Sigmoid colon (tissue), 7 donors: Measurements from ENCODE around the gene MMP25. TPM values are rescaled to one million over a fixed set of nuclear protein-coding genes. Genes with fewer than 3 reads are reported as not detected.

Experiments
- DNase-seq: peaks from one replicate; pipeline ENCODE4 v3.0.0-alpha.2; 2019
- H3K27ac ChIP-seq, 4 donors: fragments of 200-600 bp; sonication (generic); one replicate each; pipeline ENCODE4 v1.5.1; 2016 to 2019; ENCODE audit warnings: mild to moderate bottlenecking in 1 of 4
- H3K27me3 ChIP-seq, 3 donors: fragments of 200-600 bp; sonication (generic); one replicate each; pipeline ENCODE4 v1.5.1; 2019; ENCODE audit warnings: mild to moderate bottlenecking in 1 of 3
- H3K36me3 ChIP-seq, 4 donors: fragments of 200-600 bp; sonication (generic); one replicate each; pipeline ENCODE4 v1.5.1; 2016 to 2019
- H3K4me1 ChIP-seq, 4 donors: fragments of 200-600 bp; sonication (generic); one replicate each; pipeline ENCODE4 v1.5.1; 2017 to 2019
- H3K4me3 ChIP-seq, 4 donors: fragments of 200-600 bp; sonication (generic); one replicate each; pipeline ENCODE4 v1.5.1; 2017 to 2019; ENCODE audit warnings: mild to moderate bottlenecking in 2 of 4, moderate library complexity in 1 of 4
- H3K9me3 ChIP-seq, 4 donors: fragments of 200-600 bp in 3 of 4; sonication (generic) in 3 of 4; one replicate each; pipeline versions ENCODE4 v1.5.1 to v1.6.1; 2013 to 2019
- EP300 ChIP-seq, 4 donors: sonication (generic); formaldehyde crosslinking; IDR thresholded peaks; one replicate each; pipeline ENCODE4 v1.6.1; 2017; ENCODE audit warnings: antibody characterized with exemption in 4 of 4
- POLR2A ChIP-seq, 2 donors: fragments of 450-650 bp; IDR thresholded peaks; one replicate each; pipeline ENCODE4 v1.6.1; 2016; ENCODE audit warnings: antibody characterized with exemption in 2 of 2, mild to moderate bottlenecking in 2 of 2, moderate library complexity in 2 of 2
- POLR2AphosphoS5 ChIP-seq, 4 donors: sonication (generic); formaldehyde crosslinking; IDR thresholded peaks; one replicate each; pipeline ENCODE4 v1.6.1; 2017; ENCODE audit warnings: antibody characterized with exemption in 4 of 4
- WGBS, 2 donors: extraction: QIAGEN DNeasy Blood & Tissue Kit; methylation state at CpG; one replicate each; pipeline ENCODE4 v1.1.7; 2013; 5-methylcytosine and 5-hydroxymethylcytosine counted together
- intact Hi-C: fragments of 100-400 bp; cut with DNase I; formaldehyde crosslinking; loops from one replicate; pipeline ENCODE4 v1.15.1; 2023
- polyA plus RNA-seq, 3 donors: library from polyadenylated mRNA; stranded (reverse); fragments of 200-250 nt; gene quantifications; one replicate each; pipeline ENCODE4 v1.2.3, GENCODE V29; 2013
- total RNA-seq, 4 donors: library from RNA; depleted of rRNA; stranded (reverse); fragments of >200 nt; gene quantifications; one replicate each; pipeline ENCODE4 v1.1.0, GENCODE V29; 2016
- TF ChIP-seq, protein P1 (sequence below), 4 experiments: fragments of 450-650 bp in 3 of 4; fragments of 200-600 bp in 1 of 4; IDR thresholded peaks; one replicate each; pipeline ENCODE4 v1.5.1; 2016 to 2019; ENCODE audit warnings: antibody characterized with exemption in 4 of 4, mild to moderate bottlenecking in 3 of 4, moderate library complexity in 2 of 4
- donor health status: healthy with polysubstance abuse.
- donor health status: Bipolar disorder and iron deficiency.
- donor health status: healthy.

Gene MMP25
- total and polyA plus RNA-seq, 7 donors: under 0.01 to 3.7 (median 1.1) TPM; not detected in 1

DNA sequence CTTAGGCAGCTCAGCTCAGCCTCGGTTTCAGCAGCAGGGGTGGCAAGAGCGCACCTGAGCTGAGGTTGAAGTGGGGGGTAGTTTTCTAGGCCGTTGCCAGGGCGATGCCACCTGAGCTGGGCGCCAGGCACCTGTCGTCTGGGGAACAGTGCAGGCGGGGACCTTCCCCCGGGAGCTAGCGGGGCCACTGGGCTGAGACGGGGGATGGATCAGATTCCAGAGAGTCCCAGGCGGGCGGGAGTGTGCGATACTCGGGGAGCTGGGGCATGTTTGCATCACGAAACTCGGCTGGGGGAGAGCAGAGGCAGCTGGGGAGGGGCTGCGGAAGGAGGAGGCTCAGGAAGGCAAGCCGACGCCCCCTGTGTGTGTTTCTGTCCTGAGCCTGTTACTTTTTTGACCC, 34.1 kb upstream of the MMP25 start:
- TF ChIP-seq, protein P1, sequence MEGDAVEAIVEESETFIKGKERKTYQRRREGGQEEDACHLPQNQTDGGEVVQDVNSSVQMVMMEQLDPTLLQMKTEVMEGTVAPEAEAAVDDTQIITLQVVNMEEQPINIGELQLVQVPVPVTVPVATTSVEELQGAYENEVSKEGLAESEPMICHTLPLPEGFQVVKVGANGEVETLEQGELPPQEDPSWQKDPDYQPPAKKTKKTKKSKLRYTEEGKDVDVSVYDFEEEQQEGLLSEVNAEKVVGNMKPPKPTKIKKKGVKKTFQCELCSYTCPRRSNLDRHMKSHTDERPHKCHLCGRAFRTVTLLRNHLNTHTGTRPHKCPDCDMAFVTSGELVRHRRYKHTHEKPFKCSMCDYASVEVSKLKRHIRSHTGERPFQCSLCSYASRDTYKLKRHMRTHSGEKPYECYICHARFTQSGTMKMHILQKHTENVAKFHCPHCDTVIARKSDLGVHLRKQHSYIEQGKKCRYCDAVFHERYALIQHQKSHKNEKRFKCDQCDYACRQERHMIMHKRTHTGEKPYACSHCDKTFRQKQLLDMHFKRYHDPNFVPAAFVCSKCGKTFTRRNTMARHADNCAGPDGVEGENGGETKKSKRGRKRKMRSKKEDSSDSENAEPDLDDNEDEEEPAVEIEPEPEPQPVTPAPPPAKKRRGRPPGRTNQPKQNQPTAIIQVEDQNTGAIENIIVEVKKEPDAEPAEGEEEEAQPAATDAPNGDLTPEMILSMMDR (IDR thresholded peaks at IDR 0.05): no peak
- no peak for TF ChIP-seq POLR2AphosphoS5 (IDR thresholded peaks at IDR 0.05)
- TF ChIP-seq EP300 (IDR thresholded peaks at IDR 0.05): no peak
- TF ChIP-seq POLR2A (IDR thresholded peaks at IDR 0.05): no peak
- no peak overlapping the region for H3K4me3 ChIP-seq
- H3K9me3 ChIP-seq: no peaks in the 10 kb centered on the region
- H3K4me1 ChIP-seq: no peaks in the 10 kb centered on the region
- H3K36me3 ChIP-seq: no peaks in the 10 kb centered on the region
- peaks cover 23 to 76% (median 67%) of the 10 kb centered on the region in 3 donors for H3K27me3 ChIP-seq
- no peak overlapping the region for H3K27ac ChIP-seq
- intact Hi-C loops: no loop called here
- WGBS, 2 donors: 13 to 34% methylated on average over 19 of the region's 19 CpGs
- no peak for DNase-seq

DNA sequence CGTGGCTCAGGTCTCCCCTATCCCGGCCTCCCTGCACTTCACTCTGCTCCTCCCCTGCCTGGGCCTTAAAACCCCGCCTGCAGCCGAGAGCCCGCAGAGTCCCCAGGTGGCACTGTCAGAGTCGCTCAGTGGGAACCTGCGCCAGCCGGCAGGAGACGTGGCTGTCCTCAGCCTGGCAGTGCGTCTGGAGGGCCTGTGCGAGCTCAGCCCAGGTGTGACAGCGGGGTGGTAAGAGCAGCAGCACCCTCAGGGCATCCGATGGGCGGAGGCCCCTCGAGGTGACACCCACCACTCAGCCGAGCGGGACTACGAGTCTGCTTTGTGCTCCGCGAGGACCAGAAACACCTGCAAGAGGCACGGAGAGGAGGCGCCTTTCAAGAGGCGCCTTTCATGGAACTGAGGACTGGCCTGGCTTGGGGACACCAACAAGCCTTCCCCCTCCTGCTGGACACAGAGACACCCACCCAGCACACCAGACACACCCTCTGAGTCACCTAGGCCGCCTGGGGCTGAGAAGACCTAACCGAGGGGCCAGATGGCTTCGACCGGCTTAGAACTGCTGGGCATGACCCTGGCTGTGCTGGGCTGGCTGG, 33.4 kb upstream of the MMP25 start, which contains the start of gene CLDN9:
CLDN9 (plus strand) TSS at position 96 of the 593 bp plus-strand sequence; CDS start at position 536, 440 bp downstream.
- no peak within 1 kb of the TSS for H3K27ac ChIP-seq
- no peaks in the 10 kb centered on the region for H3K9me3 ChIP-seq
- peaks cover 0 to 7% (median 4%) of the 10 kb centered on the region in 4 donors for H3K4me1 ChIP-seq
- H3K27me3 ChIP-seq: peaks cover 30 to 76% (median 67%) of the 10 kb centered on the region in 3 donors
- H3K4me3 ChIP-seq: no peak within 1 kb of the TSS
- DNase-seq: no peak
- no peaks in the 10 kb centered on the region for H3K36me3 ChIP-seq
- WGBS, 2 donors: 27 to 43% methylated on average over 27 of the region's 27 CpGs
- intact Hi-C loops: no loop called here
- TF ChIP-seq, protein P1 (IDR thresholded peaks at IDR 0.05): no peak
- TF ChIP-seq EP300 (IDR thresholded peaks at IDR 0.05) (no peak), POLR2A (IDR thresholded peaks at IDR 0.05) (no peak), POLR2AphosphoS5 (IDR thresholded peaks at IDR 0.05) (no peak)

GRCh38 chr16:3013491-3013951, 32.8 kb upstream of the MMP25 start:
- H3K4me1 ChIP-seq: peaks cover 0 to 10% (median 8%) of the 10 kb centered on the region in 4 donors
- TF ChIP-seq, protein P1 (IDR thresholded peaks at IDR 0.05): no peak
- TF ChIP-seq EP300 (IDR thresholded peaks at IDR 0.05) (no peak), POLR2A (IDR thresholded peaks at IDR 0.05) (no peak), POLR2AphosphoS5 (IDR thresholded peaks at IDR 0.05) (no peak)
- WGBS, 2 donors: 77 to 84% methylated on average over 27 of the region's 27 CpGs
- H3K27me3 ChIP-seq: peaks cover 31 to 76% (median 67%) of the 10 kb centered on the region in 3 donors
- intact Hi-C loops: no loop called here
- no peak for DNase-seq
- no peaks in the 10 kb centered on the region for H3K36me3 ChIP-seq
- no peak overlapping the region for H3K4me3 ChIP-seq
- H3K9me3 ChIP-seq: no peaks in the 10 kb centered on the region
- H3K27ac ChIP-seq: no peak overlapping the region

DNA sequence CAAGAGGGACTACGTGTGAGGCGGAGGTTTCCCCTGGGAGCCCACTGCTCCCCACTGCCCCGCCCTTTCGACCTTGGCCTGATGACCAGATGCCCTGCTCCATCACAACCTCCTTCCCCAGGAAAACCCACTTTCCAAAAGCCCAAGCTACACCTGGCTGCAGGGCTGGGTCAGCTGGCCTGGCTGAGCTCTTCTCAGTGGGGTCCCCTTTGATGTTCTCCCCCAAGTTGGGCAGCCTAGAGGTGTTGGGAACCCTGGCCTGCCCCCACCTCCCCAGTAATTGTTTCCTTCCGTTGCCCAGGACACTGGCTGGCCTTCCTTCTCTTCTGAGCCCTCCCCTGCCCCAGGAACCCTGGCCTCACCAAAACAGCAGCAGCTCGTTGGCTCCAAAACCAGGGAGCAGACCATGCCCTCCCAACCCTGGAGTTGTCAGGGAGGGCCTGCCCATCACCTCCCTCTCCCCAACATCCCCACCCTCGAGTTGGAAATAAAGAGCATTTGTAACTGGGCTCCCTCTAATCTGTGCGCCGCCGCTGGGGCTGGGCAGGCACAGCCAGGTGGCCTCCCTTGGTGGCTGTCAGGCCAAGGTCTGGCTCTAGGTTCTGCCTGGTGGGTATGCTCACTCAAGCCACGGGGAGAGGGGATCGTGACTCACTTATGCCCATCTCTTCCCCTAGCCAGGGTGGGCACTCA, 32.2 kb upstream of the MMP25 start:
- WGBS, 2 donors: 76 to 78% methylated on average over 12 of the region's 12 CpGs

More for the DNA sequence above, 32.2 kb upstream of the MMP25 start:
- Histone ChIP-seq H3K36me3 (no peaks in the 10 kb centered on the region), H3K27me3 (peaks cover 30 to 76% (median 67%) of the 10 kb centered on the region in 3 donors), H3K9me3 (no peaks in the 10 kb centered on the region), H3K4me1 (peaks cover 0 to 10% (median 8%) of the 10 kb centered on the region in 4 donors), H3K27ac (no peak overlapping the region), H3K4me3 (no peak overlapping the region)
- intact Hi-C loops: no loop called here
- no peak for DNase-seq
- TF ChIP-seq EP300 (IDR thresholded peaks at IDR 0.05): no peak
- TF ChIP-seq POLR2AphosphoS5 (IDR thresholded peaks at IDR 0.05): no peak
- TF ChIP-seq, protein P1 (IDR thresholded peaks at IDR 0.05): no peak
- no peak for TF ChIP-seq POLR2A (IDR thresholded peaks at IDR 0.05)
